NCI-H69 (cell line): Measurements from ENCODE around the gene MAGI2.
A peak's percentile ranks its signal among the peaks of the same experiment; 100 is the strongest.
"Not testable (repeated sequence)": the region's sequence is repeated elsewhere in the genome, so short reads cannot be mapped to it uniquely, and the experiment has no call there.

Source experiments
- DNase-seq: peaks from one replicate; lab custom pipeline; 2025; lab: John Stamatoyannopoulos, UW

MAGI2 gene

DNA sequence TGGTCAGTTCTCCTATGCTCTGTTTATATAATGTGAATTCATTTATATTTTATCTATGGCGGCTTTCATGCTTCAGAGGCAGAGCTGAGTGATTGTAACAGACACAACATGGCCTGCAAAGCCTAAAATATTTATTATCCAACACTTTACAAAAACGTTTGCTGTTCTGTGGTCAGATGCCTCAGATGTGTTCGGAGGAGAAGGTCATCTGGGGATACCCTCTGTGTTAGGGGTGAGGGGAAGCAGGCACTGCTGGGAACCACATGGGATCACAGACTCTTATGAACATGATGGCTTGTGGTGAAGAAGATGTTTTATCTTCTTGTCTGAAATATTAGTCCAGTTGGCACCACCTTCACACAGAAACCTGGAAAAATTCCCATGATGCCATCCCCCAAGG, 1451.4 kb downstream of the MAGI2 start:
- DNase-seq: no peak

- not testable (repeated sequence) for DNase-seq
Observed at GRCh38 chr7:77999168-77999567, 1454.3 kb downstream of the MAGI2 start.

GRCh38 chr7:77995717-77996116, 1457.8 kb downstream of the MAGI2 start:
- DNase-seq: peak; percentile 56

GRCh38 chr7:77993838-77994237, 1459.6 kb downstream of the MAGI2 start:
- DNase-seq: no peak

DNA sequence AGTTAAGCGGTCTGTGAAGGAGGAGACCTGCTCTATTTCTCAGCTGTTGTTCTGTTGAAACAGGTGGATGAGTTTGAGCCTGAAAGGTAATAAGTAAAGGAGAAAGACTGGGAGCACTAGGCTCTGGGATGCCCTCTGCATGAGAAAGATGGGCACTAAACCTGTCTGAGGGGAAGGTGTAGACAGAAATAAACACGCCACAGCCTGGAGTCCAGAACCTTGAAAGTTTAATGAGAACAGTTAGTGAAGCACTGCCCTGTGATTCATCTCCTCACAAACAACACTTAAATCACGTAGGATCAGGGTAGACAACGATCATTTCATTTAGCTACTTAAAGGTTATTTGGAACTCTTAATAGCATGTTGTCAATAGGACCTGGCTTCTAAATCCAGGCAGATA, 1461.8 kb downstream of the MAGI2 start:
- no peak for DNase-seq

DNA sequence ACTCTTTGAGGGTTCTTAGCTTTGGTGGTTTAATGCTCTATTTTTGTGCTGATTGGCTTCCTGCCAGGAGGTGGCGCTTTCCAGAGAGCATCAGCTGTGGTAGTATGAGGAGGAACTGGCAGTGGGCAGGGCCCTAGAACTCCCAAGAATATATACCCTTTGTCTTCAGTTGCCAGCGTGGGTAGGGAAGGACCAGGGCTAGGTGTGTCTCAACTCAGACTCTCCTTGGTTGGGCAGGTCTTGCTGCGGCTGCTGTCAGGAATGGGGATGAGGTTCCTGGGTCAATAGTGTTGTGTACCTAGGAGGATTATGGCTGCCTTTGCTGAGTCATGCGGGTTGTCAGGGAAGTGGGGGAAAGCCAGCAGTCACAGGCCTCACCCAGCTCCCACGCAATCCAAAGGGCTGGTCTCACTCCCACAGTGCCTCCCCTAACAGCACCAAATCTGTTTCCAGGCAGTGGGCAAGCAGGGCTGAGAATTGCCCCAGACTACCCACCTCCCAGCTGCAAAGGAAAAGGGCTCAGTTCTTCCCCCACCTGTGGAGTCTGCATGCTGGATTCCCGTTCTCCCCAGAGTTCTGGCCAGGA, 1463.4 kb downstream of the MAGI2 start:
- DNase-seq: peak; percentile 54

GRCh38 chr7:77985974-77986339, 1467.5 kb downstream of the MAGI2 start:
- no peak for DNase-seq

DNA sequence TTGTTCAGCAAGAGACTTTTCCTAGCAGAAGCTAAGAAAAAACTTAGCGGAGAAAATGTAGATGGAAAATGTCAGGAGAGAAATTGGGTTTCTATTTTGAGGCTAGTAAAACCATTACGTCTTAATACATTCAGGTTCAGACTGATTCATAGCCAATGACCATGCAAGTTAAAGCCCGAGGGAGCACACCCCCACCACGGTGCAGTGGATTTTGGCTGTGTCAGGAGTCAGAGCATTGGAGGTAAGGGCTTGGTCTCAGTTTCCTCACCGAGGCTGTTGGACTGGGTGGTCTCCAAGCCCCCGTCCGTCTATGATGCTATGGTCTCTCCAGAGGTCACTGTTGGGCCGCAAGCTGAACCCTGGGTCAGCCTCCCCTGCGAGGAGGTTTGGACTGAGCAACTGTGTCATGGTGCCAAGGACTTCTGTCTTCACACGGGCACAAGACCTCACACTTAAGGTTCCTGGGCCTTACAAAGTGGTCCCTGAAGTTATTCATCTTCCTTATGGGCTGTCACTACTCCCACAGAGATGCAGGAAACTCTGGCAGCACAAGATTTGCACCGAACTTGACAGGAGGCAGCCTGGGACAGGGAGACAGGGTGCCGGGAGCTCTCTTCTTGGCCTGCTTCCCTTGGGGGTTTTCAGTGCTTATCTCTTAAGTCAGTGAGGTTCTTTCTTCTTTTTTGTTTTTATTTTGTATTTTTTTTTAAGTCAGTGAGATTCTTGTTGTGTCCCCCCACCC, 1468.1 kb downstream of the MAGI2 start:
- no peak for DNase-seq

- no peak for DNase-seq
Observed at GRCh38 chr7:77983973-77984372, 1469.5 kb downstream of the MAGI2 start.

DNA sequence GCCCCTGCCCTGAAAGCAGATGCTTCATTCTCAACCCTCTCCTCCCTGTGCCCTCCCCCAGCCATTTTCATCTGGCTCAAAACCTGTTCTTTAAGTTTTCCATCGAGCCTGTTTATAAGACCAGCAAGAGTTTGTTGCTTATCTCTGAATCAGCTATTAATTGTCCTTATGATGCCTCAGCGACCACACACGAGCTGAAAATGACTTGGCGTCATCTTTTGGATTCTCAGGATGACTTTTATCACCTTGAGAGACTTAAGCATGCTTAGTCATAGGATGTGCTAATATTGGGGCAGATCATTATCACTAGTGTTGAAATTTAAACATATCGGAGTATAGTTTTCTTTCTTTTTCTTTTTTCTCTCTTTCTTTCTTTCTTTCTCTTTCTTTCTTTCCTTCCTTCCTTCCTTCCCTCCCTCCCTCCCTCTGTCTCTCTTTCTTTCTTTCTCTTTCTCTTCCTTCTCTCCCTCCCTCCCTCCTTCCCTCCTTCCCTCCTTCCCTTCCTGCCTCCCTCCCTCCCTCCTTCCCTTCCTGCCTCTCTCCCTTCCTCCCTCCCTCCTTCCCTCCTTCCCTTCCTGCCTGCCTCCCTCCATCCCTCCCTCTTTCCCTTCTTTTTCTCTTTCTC, 1470.4 kb downstream of the MAGI2 start:
- no peak for DNase-seq

DNA sequence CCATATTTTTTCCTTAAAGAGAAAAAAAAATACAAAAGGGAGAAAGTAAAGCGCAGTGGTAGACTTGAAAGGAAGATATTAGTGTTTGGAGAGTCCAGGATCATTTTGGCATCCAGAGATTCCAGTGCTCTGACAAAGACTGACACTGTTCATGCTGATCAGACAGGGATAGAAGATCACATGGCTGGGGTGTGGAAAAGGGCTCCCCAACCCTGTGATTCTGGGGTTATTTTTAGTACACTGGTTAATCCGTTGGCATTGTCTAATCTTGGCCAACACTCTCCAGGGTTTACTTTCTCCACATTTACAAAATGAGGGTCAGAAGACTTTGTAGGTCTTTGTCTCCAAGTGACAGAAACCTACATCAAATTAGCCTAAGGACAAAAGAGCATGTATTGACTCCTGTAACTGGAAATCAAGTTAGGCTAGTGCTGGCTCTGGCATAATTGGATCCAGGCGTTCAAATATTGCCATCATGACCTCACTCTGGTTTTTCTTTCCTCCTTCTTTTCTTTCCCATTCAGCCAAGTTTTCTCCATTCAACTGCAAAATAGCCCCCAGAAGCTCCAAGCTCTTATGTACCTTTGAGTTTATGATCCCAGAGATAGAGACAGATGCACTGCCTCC, 1473.3 kb downstream of the MAGI2 start:
- peak; percentile 37 for DNase-seq

DNA sequence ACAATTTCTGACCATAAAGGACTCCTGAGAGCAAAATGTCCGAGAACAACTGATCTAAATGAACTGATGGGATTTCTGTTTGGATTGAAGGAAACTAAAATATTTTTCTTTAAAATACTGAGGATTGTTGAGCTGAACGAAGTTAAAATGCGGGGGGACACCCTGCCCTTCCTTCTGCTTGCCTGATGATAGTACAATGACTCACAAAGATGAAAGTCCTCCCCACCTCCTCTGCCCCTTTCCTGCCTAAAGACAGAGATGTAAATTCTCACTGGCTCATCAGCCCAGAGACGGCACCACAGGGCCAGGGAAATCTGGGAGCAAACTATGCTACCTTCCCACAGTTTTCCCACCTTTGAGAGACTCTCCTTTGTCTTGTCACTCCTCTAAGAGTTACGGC, 1474.2 kb downstream of the MAGI2 start:
- no peak for DNase-seq

- DNase-seq: no peak
Observed at GRCh38 chr7:77975672-77976480, 1477.6 kb downstream of the MAGI2 start.

DNA sequence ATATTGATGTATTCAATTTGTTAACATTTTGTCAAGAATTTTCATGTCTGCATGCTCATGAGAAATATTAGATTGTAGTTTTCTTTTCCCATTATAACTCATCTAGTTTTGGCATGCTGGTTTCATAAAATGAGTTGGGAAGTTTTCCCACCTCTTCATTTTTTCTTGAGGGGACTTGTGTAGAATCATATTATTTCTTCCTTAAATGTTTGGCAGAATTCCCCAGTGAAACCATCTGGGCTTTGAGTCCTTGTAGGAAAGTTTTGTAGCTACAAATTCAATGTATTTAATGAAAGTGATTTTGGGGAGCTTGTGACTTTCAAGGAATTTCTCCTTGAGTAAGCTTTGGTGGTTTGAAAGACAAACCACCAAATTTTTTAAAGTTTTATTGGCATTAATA, 1481.7 kb downstream of the MAGI2 start:
- no peak for DNase-seq

DNA sequence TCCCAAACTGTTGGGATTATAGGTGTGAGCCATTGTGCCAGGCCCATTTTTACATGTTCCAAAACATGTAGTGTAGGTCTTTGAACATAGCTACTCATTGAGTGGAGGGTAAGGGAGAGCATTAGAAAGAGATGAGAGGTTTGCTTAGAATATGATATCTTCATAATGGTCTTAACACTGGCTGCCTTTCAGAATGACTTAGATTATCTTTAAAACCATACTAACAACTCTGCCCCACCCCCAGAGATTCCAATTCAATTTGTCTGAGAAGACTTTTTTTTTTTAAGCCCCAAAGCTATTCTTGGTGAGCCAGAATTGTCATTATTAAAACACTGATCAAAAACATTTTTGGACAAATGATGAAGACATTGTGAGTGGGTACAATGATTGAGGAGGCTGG, 1486.0 kb downstream of the MAGI2 start:
- DNase-seq: no peak
